Amniotic stem cell (primary cell): Measurements from ENCODE around the gene GSTM5.
"Not testable (repeated sequence)": the region's sequence is repeated elsewhere in the genome, so short reads cannot be mapped to it uniquely, and the experiment has no call there.

Source experiments
- DNase-seq: peaks from one replicate; lab custom pipeline; 2025; lab: John Stamatoyannopoulos, UW

The GSTM5 gene

DNA sequence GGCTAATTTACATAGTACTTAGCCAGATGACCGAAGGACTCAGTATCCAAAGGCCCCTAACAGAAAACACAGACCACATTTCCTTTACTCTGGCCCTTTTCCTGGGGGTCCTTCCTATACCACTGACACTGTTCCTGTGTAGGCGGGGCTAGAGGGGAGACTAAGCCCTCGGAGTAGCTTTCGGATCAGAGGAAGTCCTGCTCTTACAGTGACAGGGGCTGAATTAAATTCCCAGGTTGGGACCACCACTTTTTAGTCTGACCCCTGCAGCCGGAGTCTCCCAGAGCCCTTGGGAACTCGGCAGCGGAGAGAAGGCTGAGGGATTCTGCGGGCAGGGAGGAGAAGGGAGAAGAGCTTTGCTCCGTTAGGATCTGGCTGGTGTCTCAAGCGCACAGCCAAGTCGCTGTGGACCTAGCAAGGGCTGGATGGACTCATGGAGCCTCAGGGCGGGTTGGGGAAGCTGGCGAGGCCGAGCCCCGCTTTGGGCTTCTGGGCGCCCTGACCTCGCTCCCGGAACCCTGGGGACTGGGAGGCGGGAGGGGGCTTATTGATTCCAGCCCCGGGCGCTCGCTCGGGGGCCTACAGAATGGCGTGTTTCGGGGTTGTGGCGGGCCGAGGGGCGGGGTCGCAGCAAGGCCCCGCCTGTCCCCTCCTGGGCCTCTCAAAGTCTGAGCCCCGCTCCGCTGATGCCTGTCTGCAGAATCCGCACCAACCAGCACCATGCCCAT, at the start of gene GSTM5:
Gene GSTM5, plus strand, starts transcription at position 659 of the 728 bp plus-strand sequence. Its CDS starts 62 bp downstream, at position 721.
- not testable (repeated sequence) for DNase-seq

DNA sequence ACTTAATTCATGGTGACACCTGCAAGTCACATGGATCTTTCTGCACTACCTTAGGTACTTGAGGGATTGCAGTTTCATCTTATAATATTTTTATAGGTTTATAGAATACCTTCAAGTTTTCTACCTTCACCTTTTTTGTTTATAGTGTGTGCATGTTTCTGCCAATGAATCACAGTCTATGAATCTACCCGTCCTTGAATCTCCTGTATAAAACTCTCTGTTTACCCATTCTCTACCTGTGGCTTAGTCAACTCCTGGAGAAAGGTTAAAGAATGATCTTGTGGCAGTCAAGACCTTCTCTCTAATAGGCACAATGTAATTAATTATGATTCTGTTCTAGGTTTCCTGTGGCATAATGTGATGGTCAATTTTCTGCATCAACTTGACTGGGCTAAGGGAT, 47.4 kb upstream of the GSTM5 start:
- no peak for DNase-seq

DNA sequence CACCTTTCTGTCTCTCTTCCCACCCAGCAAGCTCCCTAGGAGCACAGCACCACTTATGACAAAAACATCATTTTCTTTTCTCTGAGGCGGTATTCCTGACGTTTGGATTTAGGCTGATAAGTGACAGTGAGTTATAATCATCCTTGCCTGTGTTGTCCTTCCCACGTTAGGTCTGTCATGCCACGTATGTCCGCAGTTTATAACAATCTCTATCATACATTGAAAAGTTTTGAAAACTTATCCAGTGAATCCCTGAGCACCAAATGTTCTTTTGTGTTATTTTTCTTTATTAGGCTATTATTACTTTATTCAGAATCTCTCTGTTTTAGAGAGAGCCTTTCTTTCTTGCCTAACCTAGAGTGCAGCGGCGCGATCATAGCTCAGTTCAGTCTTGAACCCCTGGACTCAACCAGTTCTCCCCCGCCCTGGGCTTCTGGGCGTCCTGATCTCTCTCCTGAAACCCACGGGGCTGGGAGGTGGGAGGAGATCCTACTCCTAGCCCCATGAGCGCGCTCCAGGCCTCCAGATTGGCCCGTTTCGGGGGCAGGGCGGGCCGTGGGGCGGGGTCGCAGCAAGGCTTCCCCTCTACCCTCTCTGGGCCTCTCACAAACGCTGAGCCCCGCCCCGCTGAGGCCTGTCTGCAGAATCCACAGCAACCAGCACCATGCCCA, 44.5 kb upstream of the GSTM5 start, which contains the start of gene GSTM2:
Gene GSTM2, plus strand, starts transcription at position 606 of the 671 bp plus-strand sequence. Its CDS starts 59 bp downstream, at position 665.
- peak; percentile 68 for DNase-seq

DNA sequence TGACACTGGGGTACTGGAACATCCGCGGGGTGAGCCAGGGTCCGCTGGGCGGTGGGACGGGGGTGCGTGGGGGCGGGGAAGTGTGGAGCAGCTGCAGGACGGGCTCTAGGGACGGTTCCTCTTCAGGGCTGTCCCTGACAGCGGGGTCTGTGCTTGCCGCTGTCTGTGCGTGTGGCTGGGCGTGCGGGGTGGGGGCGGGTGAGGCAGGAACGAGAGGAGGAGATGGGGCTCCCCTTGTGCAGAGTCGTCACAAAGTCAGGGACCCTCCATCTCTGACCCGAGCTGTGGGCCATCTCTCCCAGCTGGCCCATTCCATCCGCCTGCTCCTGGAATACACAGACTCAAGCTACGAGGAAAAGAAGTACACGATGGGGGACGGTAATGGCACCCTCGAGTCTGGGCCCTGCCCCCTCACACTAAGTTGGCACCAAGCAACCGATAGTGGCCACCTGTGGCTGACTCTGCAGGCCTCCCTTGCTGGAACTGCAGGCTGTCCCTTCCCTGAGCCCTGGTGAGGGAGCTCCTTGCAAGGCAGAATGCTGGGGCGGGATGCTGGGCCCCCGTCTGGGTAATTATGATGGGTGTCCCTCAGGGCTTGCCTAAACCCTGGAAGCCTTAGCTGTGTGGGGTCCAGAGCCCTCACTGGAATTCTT, 43.8 kb upstream of the GSTM5 start:
- DNase-seq, result no peak

DNA sequence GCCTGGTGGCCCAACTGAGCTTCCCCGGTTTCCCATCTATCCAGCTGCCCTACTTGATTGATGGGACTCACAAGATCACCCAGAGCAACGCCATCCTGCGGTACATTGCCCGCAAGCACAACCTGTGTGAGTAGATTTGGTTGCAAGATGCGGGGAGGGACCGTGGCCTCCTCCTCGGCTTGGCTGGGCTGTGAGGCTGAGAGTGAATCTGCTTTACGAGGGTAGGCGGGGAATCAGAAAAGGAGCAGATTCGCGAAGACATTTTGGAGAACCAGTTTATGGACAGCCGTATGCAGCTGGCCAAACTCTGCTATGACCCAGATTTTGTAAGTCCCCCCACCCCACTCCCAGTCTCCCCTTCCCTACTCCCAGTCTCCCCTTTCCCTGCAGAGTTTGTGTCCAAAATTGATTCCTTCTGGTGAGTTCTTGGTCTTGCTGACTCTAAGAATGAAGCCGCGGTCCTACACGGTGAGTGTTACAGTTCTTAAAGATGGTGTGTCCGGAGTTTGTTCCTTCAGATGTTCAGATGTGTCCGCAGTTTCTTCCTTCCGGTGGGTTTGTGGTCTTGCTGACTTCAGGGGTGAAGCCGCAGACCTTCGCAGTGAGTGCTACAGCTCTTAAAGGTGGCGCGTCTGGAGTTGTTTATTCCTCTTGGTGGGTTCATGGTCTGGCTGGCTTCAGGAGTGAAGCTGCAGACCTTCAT, 42.7 kb upstream of the GSTM5 start:
- no peak for DNase-seq

DNA sequence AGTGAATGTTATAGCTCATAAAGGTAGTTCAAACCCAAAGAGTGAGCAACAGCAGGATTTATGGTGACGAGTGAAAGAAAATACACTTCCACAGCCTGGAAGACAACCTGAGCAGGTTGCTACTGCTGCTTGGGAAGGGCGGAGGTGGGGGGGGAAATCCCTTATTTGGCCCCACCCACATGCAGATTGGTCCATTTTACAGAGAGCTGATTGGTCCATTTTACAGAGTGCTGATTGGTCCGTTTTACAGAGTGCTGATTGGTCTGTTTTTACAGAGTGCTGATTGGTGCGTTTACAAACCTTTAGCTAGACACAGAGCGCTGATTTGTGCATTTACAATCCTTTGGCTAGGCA, 42.1 kb upstream of the GSTM5 start:
- not testable (repeated sequence) for DNase-seq

DNA sequence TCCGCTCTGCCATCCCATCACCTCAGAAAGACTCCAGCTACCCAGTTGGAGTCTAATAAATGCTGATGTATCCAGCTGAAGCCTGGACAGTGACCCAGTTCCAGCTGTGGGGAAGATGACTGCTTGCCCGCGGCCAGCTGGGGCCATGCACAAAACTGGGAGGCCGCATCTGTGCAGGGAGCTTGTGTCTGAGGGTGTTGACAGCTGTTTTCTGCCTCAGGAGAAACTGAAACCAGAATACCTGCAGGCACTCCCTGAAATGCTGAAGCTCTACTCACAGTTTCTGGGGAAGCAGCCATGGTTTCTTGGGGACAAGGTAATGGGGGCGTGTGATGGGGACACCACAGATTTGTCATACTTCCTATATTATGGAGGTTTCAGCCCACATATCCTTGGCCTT, 41.0 kb upstream of the GSTM5 start:
- no peak for DNase-seq

DNA sequence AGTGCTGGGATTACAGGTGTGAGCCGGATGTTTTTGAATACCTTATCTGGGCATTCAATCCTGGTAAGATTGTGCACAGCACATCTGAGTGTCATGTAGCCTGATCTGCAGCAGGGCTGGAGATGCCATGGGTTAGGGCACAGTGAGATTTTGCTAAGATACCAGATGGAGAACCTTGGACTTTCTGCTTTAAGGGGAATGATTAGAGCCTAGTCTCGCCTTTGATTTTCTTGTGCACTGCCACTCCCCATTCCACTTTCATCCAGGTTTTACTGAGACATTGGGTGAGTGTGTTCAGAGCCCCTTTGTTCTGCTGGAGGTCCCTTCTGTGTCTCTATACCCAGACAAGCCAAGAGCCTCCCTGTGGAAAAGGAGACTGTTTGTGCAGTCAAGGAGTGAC, 38.2 kb upstream of the GSTM5 start:
- not testable (repeated sequence) for DNase-seq

DNA sequence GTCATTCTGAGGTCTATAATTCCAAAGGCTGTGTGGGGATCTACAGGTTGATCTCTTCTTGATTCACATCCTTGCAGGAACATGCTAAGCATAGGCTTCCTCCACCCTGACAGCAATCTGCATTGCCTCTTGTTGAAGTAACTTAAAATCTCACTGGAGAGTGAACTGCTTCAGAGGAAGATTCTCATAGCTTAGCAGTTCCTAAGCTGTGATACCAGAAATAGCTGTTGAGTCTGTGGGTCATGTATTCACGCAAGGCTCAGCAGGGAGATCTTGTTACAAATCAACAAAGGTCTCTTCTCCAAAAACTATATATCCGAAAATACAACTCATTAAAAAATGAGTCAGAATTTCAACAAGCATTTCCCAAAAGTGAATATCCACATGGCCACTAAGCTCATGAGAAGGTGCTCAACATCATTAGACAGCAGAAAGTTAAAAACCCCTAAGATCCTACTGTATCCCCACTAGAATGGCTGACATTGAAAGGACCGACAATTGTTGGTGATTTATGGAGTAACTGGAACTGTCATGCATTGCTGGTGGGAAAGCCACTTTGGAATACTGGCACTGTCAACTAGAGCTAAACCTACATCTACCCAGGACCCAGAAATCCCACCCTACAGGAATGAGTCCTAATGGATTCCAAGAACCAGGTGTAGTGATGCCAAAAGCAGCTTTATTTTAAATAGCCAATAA, 35.2 kb upstream of the GSTM5 start:
- DNase-seq, result not testable (repeated sequence)

DNA sequence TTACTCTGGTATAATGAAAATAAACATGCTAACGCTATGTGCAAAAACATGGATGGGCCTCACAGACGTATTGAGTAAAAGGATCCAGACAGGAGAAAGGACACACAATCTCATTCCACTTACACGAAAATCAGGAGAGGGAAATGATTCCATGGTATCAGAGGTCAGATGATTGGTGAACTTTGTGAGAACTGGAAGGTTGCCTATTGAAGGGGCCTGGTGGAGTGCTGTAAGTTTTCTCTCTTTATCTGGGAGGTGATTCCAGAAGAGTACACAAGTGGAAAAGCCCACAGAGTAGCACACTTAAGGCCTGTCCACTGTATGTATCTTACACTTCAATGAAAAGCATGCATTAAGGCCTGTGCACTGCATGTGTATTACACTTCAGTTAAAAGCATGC, 34.6 kb upstream of the GSTM5 start:
- no peak for DNase-seq

DNA sequence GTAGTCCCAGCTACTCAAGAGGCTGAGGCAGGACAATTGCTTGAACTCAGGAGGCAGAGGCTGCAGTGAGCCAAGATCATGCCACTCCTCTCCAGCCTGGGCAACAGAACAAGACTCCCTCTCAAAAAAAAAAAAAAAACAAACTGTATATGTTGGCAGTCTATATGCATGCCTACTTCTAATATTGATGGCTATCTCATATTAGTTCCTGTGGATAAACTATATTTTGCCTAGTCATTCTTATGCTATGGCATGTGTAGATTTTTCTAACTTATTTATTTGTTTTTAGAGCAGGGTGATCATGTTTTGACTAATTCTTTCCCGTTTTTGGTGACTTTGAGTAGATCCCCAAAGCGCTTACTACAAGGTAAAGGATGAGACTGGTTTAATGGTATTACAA, 33.4 kb upstream of the GSTM5 start:
- not testable (repeated sequence) for DNase-seq

DNA sequence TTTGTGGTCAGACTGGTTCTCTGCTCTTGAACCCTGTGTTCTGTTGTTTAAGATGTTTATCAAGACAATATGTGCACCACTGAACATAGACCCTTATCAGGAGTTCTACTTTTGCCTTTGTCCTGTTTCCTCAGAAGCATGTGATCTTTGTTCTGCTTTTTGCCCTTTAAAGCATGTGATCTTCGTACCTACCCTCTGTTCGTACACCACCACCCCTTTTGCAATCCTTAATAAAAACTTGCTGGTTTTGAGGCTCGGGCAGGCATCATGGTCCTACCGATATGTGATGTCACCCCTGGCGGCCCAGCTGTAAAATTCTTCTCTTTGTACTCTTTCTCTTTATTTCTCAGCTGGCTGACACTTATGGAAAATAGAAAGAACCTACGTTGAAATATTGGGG, 27.3 kb upstream of the GSTM5 start:
- DNase-seq, result not testable (repeated sequence)

DNA sequence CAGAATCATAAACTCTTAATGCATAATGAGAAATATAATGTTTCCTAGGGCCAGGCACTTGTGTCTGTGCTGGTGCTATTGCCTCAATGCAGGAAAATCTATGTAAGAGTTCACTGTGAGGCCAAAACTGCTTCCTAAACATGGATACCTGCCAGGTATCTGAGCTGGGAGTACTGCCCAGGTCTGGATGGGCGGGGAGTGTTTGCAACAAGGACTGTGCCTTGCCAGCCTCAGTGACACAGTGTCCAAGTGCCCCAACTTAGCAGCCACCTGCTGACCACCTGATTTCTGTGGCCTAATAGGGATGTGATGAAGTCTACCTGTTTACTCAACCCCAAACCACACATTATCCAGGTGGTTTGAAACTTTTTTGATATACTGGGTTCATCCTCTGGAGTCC, 26.7 kb upstream of the GSTM5 start:
- DNase-seq, result not testable (repeated sequence)

DNA sequence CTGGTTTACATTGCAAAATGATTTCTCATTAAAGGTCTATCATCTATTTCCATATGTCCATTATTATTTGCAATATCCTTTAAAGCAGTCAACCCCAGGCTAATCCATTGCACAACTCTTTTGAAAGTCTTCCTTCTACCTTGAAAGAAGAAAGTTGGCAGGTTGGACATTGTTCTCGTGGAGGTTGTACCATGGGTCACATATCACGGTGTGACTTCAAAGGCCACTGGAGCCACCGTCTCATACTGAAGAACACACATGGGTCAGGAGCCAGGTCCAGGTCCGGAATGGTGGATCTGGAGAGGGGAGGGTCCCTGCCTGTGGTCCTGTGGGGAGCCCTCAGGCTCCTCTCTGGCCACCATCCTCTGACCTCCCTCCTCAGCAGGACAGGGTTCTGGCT, 26.2 kb upstream of the GSTM5 start:
- DNase-seq, result not testable (repeated sequence)

DNA sequence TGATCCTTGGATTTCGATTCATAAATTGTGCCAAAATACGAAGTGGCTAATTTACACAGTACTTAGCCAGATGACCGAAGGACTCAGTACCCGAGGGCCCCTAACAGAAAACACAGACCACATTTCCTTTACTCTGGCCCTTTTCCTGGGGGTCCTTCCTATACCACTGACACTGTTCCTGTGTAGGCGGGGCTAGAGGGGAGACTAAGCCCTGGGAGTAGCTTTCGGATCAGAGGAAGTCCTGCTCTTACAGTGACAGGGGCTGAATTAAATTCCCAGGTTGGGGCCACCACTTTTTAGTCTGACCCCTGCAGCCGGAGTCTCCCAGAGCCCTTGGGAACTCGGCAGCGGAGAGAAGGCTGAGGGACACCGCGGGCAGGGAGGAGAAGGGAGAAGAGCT, 24.9 kb upstream of the GSTM5 start:
- DNase-seq, result not testable (repeated sequence)

DNA sequence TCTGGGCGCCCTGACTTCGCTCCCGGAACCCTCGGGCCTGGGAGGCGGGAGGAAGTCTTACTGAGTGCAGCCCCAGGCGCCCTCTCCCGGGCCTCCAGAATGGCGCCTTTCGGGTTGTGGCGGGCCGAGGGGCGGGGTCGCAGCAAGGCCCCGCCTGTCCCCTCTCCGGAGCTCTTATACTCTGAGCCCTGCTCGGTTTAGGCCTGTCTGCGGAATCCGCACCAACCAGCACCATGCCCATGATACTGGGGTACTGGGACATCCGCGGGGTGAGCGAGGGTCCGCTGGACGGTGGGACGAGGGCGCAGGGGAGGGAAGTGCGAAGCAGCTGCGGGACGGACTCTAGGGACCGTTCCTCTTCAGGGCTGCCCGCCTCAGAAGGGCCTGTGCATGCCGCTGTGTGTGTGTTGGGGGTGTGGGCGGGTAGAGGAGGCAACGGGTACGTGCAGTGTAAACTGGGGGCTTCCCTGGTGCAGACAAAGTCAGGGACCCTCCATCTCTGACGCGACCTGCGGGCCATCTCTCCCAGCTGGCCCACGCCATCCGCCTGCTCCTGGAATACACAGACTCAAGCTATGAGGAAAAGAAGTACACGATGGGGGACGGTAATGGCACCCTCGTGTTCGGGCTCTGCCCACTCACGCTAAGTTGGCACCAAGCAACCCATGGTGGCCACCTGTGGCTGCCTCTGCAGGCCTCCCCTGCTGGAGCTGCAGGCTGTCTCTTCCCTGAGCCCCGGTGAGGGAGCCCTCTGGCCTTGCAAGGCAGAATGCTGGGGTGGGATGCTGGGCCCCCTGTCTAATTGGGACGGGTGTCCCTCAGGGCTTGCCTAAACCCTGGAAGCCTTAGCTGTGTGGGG, 24.2 kb upstream of the GSTM5 start, which contains the start of gene GSTM1:
Gene GSTM1, plus strand, starts transcription at position 177 of the 859 bp plus-strand sequence. Its CDS starts 57 bp downstream, at position 234.
- no peak for DNase-seq

DNA sequence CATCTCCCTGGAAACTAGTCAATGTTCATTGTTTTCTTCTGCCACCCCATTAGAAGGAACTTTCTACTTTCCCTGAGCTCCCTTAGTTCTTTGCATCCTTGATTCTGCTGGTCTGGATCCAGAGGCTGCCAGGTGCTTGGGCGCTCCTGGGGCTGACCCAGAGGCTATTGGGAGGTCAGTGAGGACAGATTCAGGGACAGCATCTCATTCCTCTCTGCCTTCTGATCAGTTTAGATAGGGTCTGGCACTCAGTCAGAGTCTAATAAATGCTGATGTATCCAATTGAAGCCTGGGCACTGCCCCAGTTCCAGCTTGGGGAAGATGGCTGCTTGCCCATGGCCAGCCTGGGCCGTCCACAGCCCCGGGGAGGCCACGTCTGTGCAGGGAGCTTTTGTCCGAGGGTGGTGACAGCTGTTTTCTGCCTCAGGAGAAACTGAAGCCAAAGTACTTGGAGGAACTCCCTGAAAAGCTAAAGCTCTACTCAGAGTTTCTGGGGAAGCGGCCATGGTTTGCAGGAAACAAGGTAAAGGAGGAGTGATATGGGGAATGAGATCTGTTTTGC, 22.1 kb upstream of the GSTM5 start:
- DNase-seq, result no peak

DNA sequence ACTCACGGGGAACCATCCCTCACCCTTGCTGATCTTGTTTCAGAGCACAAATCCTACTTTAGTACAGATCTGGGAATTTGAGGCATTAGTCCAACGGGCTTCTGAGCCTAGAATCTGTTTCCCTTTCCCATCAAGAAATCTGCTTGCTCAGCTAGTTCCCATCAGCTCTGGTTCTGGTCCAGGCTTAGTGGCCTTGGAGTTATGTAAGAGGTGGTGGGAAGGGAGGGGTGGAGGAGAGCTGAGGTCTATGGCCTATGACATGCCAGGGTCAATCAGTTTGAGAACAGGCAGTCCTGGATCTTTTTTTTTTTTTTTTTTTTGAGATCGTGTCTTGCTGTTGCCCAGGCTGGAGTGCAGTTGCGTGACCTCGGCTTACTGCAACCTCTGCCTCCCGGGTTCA, 20.3 kb upstream of the GSTM5 start:
- no peak for DNase-seq

DNA sequence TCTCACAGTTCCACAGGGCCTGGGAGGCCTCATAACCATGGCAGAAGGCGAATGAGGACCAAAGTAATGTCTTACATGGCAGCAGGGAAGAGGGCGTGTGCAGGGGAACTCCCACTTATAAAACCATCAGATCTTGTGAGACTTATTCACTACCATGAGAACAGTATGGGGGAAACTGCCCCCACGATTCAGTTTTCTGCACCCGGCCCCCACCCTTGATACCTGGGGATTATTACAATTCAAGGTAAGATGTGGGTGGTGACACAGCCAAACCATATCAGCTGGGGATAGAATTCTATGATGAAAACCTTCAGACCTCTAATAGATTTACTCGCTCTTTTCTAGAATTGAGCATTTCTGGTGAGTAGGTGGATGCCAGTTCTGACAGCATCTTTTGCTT, 17.7 kb upstream of the GSTM5 start:
- not testable (repeated sequence) for DNase-seq

DNA sequence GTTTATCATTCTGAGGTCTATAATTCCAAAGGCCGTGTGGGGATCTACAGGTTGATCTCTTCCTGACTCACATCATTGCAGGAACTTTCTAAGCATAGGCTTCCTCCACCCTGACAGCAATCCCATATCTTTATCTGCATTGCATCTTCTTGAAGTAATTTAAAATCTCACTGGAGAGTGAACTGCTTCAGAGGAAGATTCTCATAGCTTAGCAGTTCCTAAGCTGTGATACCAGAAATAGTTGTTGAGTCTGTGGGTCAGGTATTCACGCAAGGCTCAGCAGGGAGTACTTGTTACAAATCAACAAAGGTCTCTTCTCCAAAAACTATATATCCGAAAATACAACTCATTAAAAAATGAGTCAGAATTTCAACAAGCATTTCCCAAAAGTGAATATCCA, 16.9 kb upstream of the GSTM5 start:
- not testable (repeated sequence) for DNase-seq
